H9 (cell line): Measurements from ENCODE around the gene METTL26. TPM values are rescaled to one million over a fixed set of nuclear protein-coding genes. Genes with fewer than 3 reads are reported as not detected.
A peak's percentile ranks its signal among the peaks of the same experiment; 100 is the strongest.

ENCODE experiments used
- DNase-seq: peaks from one replicate; pipeline ENCODE4 v3.0.0-alpha.2; 2017
- H2AFZ ChIP-seq: one replicate; pipeline ENCODE4 v1.6.1; 2013; ENCODE audit warnings: mild to moderate bottlenecking, low read length, control low read depth, moderate library complexity
- H2AK5ac ChIP-seq: 2 replicates; pipeline ENCODE4 v1.6.1; 2013; ENCODE audit warnings: low read length, control low read depth, mixed read lengths; ENCODE audit not compliant: insufficient read length
- H2BK120ac ChIP-seq: one replicate; pipeline ENCODE4 v1.6.1; 2013; ENCODE audit warnings: low read depth, mild to moderate bottlenecking, low read length, control low read depth, inconsistent platforms; ENCODE audit not compliant: poor library complexity, severe bottlenecking
- H2BK12ac ChIP-seq: 2 replicates; pipeline ENCODE4 v1.6.1; 2013; ENCODE audit warnings: low read length, control low read depth, mixed read lengths, low read depth; ENCODE audit not compliant: insufficient read length
- H2BK15ac ChIP-seq: 2 replicates; pipeline ENCODE4 v1.6.1; 2013; ENCODE audit warnings: low read depth, low read length, control low read depth
- H2BK20ac ChIP-seq: one replicate; pipeline ENCODE4 v1.6.1; 2013; ENCODE audit warnings: low read depth, mild to moderate bottlenecking, low read length, control low read depth, inconsistent platforms; ENCODE audit not compliant: poor library complexity, severe bottlenecking
- H2BK5ac ChIP-seq: 2 replicates; pipeline ENCODE4 v1.6.1; 2013; ENCODE audit warnings: low read length, control low read depth, mixed read lengths; ENCODE audit not compliant: insufficient read length
- H3K14ac ChIP-seq: 2 replicates; pipeline ENCODE4 v1.6.1; 2013; ENCODE audit warnings: low read length, control low read depth; ENCODE audit not compliant: insufficient read depth
- H3K18ac ChIP-seq: 2 replicates; pipeline ENCODE4 v1.6.1; 2013; ENCODE audit warnings: low read depth, mild to moderate bottlenecking, mixed read lengths, low read length, control low read depth; ENCODE audit not compliant: insufficient read length
- H3K23ac ChIP-seq: 2 replicates; pipeline ENCODE4 v1.6.1; 2013; ENCODE audit warnings: low read length, control low read depth, mixed read lengths, low read depth; ENCODE audit not compliant: insufficient read length
- H3K23me2 ChIP-seq: 2 replicates; pipeline ENCODE4 v1.6.1; 2013; ENCODE audit warnings: low read depth, mild to moderate bottlenecking, mixed read lengths, low read length, control low read depth; ENCODE audit not compliant: insufficient read length, poor library complexity, severe bottlenecking
- H3K27ac ChIP-seq: 2 replicates; pipeline ENCODE4 v1.5.1; 2013; ENCODE audit warnings: low read length, control low read depth, mixed read lengths, low read depth; ENCODE audit not compliant: insufficient read length
- H3K27me3 ChIP-seq: 2 replicates; pipeline ENCODE4 v1.6.1; 2013; ENCODE audit warnings: low read length, control low read depth, inconsistent platforms; ENCODE audit not compliant: insufficient read depth
- H3K4ac ChIP-seq: 2 replicates; pipeline ENCODE4 v1.6.1; 2013; ENCODE audit warnings: low read depth, mild to moderate bottlenecking, control low read depth, inconsistent platforms, low read length, moderate library complexity
- H3K4me1 ChIP-seq: 2 replicates; pipeline ENCODE4 v1.6.1; 2013; ENCODE audit warnings: low read length, control low read depth, inconsistent platforms; ENCODE audit not compliant: insufficient read depth
- H3K4me2 ChIP-seq: 2 replicates; pipeline ENCODE4 v1.6.1; 2013; ENCODE audit warnings: low read length, control low read depth, mixed read lengths; ENCODE audit not compliant: insufficient read length, insufficient read depth
- H3K56ac ChIP-seq: 2 replicates; pipeline ENCODE4 v1.6.1; 2013; ENCODE audit warnings: low read depth, mild to moderate bottlenecking, mixed read lengths, low read length, control low read depth; ENCODE audit not compliant: insufficient read length
- H3K79me1 ChIP-seq: 2 replicates; pipeline ENCODE4 v1.6.1; 2013; ENCODE audit warnings: low read depth, mild to moderate bottlenecking, moderate library complexity, low read length, control low read depth, inconsistent platforms; ENCODE audit not compliant: insufficient read depth, poor library complexity, severe bottlenecking
- H3K79me2 ChIP-seq: 2 replicates; pipeline ENCODE4 v1.6.1; 2013; ENCODE audit warnings: low read length, control low read depth, inconsistent platforms; ENCODE audit not compliant: insufficient read depth
- H3K9ac ChIP-seq: 2 replicates; pipeline ENCODE4 v1.6.1; 2013; ENCODE audit warnings: low read length, control low read depth, mixed read lengths; ENCODE audit not compliant: insufficient read length; ENCODE audit errors: extremely low read depth
- H3K9me3 ChIP-seq: one replicate; pipeline ENCODE4 v1.6.1; 2013; ENCODE audit warnings: low read depth, low read length, inconsistent platforms; ENCODE audit not compliant: control insufficient read depth
- H3T11ph ChIP-seq: one replicate; pipeline ENCODE4 v1.6.1; 2013; ENCODE audit warnings: mild to moderate bottlenecking, low read length, control low read depth, inconsistent platforms
- H4K20me1 ChIP-seq: one replicate; pipeline ENCODE4 v1.6.1; 2013; ENCODE audit not compliant: control insufficient read depth, insufficient read length, insufficient read depth
- H4K5ac ChIP-seq: 2 replicates; pipeline ENCODE4 v1.6.1; 2013; ENCODE audit warnings: low read depth, mild to moderate bottlenecking, mixed read lengths, low read length, control low read depth; ENCODE audit not compliant: insufficient read length
- H4K8ac ChIP-seq: replicated peaks from 2 replicates; pipeline ENCODE4 v1.6.1; 2013; ENCODE audit warnings: low read length, control low read depth, mixed read lengths, low read depth; ENCODE audit not compliant: insufficient read length
- H4K91ac ChIP-seq: 2 replicates; pipeline ENCODE4 v1.6.1; 2013; ENCODE audit warnings: low read depth, mild to moderate bottlenecking, moderate library complexity, mixed read lengths, low read length, control low read depth; ENCODE audit not compliant: insufficient read length
- H3K27ac Mint-ChIP-seq, 3 experiments: 2 replicates in 2 of 3; 3 replicates in 1 of 3; pipeline ENCODE4 v1.8.0; 2020 to 2021; ENCODE audit warnings: mixed read lengths in 3 of 3, mild to moderate bottlenecking in 1 of 3, moderate library complexity in 1 of 3
- H3K27me3 Mint-ChIP-seq: 2 replicates; pipeline ENCODE4 v1.8.0; 2021; ENCODE audit warnings: low read depth, mild to moderate bottlenecking, moderate library complexity, mixed read lengths
- H3K36me3 Mint-ChIP-seq, 3 experiments: 2 replicates in 2 of 3; 3 replicates in 1 of 3; pipeline ENCODE4 v1.8.0; 2020 to 2021; ENCODE audit warnings: low read depth in 3 of 3, mixed read lengths in 3 of 3; ENCODE audit not compliant: insufficient read depth in 1 of 3
- H3K4me1 Mint-ChIP-seq, 2 experiments: 2 replicates each; pipeline ENCODE4 v1.8.0; 2020; ENCODE audit warnings: mixed read lengths in 2 of 2
- H3K4me3 Mint-ChIP-seq, 2 experiments: 2 replicates in 1 of 2; 3 replicates in 1 of 2; pipeline ENCODE4 v1.8.0; 2020 to 2021; ENCODE audit warnings: mild to moderate bottlenecking in 2 of 2, mixed read lengths in 2 of 2, moderate library complexity in 1 of 2
- H3K9me3 Mint-ChIP-seq, 2 experiments: 2 replicates in 1 of 2; 3 replicates in 1 of 2; pipeline ENCODE4 v1.8.0; 2020; ENCODE audit warnings: mild to moderate bottlenecking in 2 of 2, mixed read lengths in 2 of 2, moderate library complexity in 1 of 2
- CTCF ChIP-seq: fragments of 200-600 bp; sonication (generic); conservative IDR thresholded peaks from 3 replicates; pipeline ENCODE4 v1.8.0; 2021; ENCODE audit warnings: antibody characterized with exemption, mild to moderate bottlenecking
- WGBS: extraction: QIAGEN DNeasy Blood & Tissue Kit; methylation state at CpG from one replicate; pipeline ENCODE4 v1.1.7; 2013; ENCODE audit warnings: missing lambda C conversion rate, low lambda C conversion rate, mixed read lengths; ENCODE audit not compliant: insufficient read length; ENCODE audit errors: extremely low coverage; 5-methylcytosine and 5-hydroxymethylcytosine counted together
- total RNA-seq: library from RNA; stranded (reverse); gene quantifications from 2 replicates; pipeline ENCODE4 v1.2.1, GENCODE V29; 2021

METTL26 gene
- total RNA-seq, 1 experiment from 2014 or later: 108 TPM

DNA sequence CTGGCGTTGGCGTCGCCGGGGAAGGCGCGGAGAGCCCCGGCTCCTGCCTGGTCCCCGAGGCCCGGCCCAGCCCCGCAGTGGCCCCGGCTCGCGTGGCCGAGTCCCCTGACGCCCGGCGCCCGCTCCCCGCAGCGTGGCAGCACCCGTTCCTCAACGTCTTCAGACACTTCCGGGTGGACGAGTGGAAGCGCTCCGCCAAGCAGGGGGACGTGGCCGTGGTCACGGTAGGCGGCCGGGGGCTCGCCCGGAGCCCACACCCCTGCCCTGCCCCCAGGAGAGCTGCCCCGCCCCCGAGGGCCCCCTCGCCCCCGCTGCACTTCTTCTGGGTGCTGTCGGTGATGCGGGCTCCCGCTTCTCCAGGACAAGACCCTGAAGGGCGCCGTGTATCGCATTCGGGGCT lies 13.5 kb upstream of the METTL26 start:
- Histone ChIP-seq H3K9me3 (no peaks in the 10 kb centered on the region), H3K9ac (no peak overlapping the region), H4K20me1 (no peaks in the 10 kb centered on the region), H3K14ac (no peak overlapping the region; the same call in 1 of the 2 replicates), H2BK15ac (no peak overlapping the region), H3K4me1 (no peaks in the 10 kb centered on the region), H3K23me2 (peaks cover 9% of the 10 kb centered on the region), H3K79me2 (no peaks in the 10 kb centered on the region), H3K4me2 (peak overlapping the region; percentile 31), H3K27me3 (no peaks in the 10 kb centered on the region), H3K27ac (no peak overlapping the region), H2AFZ (no peak overlapping the region), H2BK120ac (no peak overlapping the region), H3K18ac (no peak overlapping the region), H3K23ac (no peak overlapping the region), H2AK5ac (no peak overlapping the region), H3K56ac (no peak overlapping the region), H4K8ac (no peak overlapping the region), H3T11ph (no peak overlapping the region), H3K4ac (no peak overlapping the region), H2BK5ac (no peak overlapping the region), H2BK12ac (no peak overlapping the region), H4K91ac (no peak overlapping the region), H2BK20ac (no peak overlapping the region), H3K79me1 (no peaks in the 10 kb centered on the region), H4K5ac (no peak overlapping the region)
- Mint-ChIP-seq H3K36me3 (peaks cover 1 to 5% (median 2%) of the 10 kb centered on the region in 3 experiments; a peak in 4 of 7 replicates), H3K4me3 (peak overlapping the region; percentile 66 to 81), H3K9me3 (no peaks in the 10 kb centered on the region), H3K27ac (no peak overlapping the region), H3K4me1 (peaks cover 2 to 12% of the 10 kb centered on the region in 2 experiments; a peak in 3 of 4 replicates), H3K27me3 (no peaks in the 10 kb centered on the region; the same call in 1 of the 2 replicates)
- no peak for DNase-seq
- no CpG with 5 or more reads among the region's 44 CpGs for WGBS
- no peak for TF ChIP-seq CTCF
